CD4-positive, alpha-beta T cell treated with Interleukin-15 for 1 hour (primary cell): ENCODE data around the gene SERPINB4.
"Not testable (repeated sequence)": the region's sequence is repeated elsewhere in the genome, so short reads cannot be mapped to it uniquely, and the experiment has no call there.

Experiments
- DNase-seq: peaks from one replicate; pipeline ENCODE4 v3.0.0-alpha.2; 2020

The SERPINB4 gene

GRCh38 chr18:63644142-63644541, at the start of gene SERPINB4:
Gene SERPINB4 (minus strand): TSS chr18:63644256. CDS start chr18:63643577, 679 bp downstream.
- not testable (repeated sequence) for DNase-seq

- DNase-seq, result no peak
These were observed 45.0 kb upstream of the SERPINB4 start for GRCh38 chr18:63689064-63689463.

GRCh38 chr18:63686871-63687270, 42.8 kb upstream of the SERPINB4 start:
- no peak for DNase-seq

GRCh38 chr18:63684718-63685117, 40.7 kb upstream of the SERPINB4 start:
- DNase-seq, result no peak

- no peak for DNase-seq
These were observed 39.8 kb upstream of the SERPINB4 start for GRCh38 chr18:63683890-63684289.

GRCh38 chr18:63683152-63683551, 39.1 kb upstream of the SERPINB4 start:
- DNase-seq, result no peak

- no peak for DNase-seq
These were observed 37.6 kb upstream of the SERPINB4 start for GRCh38 chr18:63681449-63682340.

- no peak for DNase-seq
These were observed 36.0 kb upstream of the SERPINB4 start for GRCh38 chr18:63679820-63680606.

GRCh38 chr18:63677500-63678225, 33.6 kb upstream of the SERPINB4 start:
- DNase-seq, result no peak

- DNase-seq, result no peak
These were observed 32.7 kb upstream of the SERPINB4 start for GRCh38 chr18:63676526-63677323.

GRCh38 chr18:63664571-63664970, 20.5 kb upstream of the SERPINB4 start:
- DNase-seq, result no peak

- not testable (repeated sequence) for DNase-seq
These were observed 17.7 kb upstream of the SERPINB4 start, which contains the start of gene SERPINB3 for GRCh38 chr18:63661750-63662149. Gene SERPINB3 (minus strand): TSS chr18:63661893. CDS start chr18:63661216, 677 bp downstream.

GRCh38 chr18:63658920-63659319, 14.9 kb upstream of the SERPINB4 start:
- not testable (repeated sequence) for DNase-seq

- not testable (repeated sequence) for DNase-seq
These were observed 6.2 kb upstream of the SERPINB4 start for GRCh38 chr18:63650271-63650670.

- DNase-seq, result no peak
These were observed 4.2 kb upstream of the SERPINB4 start for GRCh38 chr18:63648241-63648640.

- DNase-seq, result no peak
These were observed 2.9 kb upstream of the SERPINB4 start for GRCh38 chr18:63646936-63647335.

- DNase-seq, result not testable (repeated sequence)
These were observed 638 bp upstream of the SERPINB4 start for GRCh38 chr18:63644694-63645093.

- not testable (repeated sequence) for DNase-seq
These were observed 1.2 kb downstream of the SERPINB4 start for GRCh38 chr18:63642668-63643356.

GRCh38 chr18:63641157-63641680, 2.8 kb downstream of the SERPINB4 start:
- not testable (repeated sequence) for DNase-seq

GRCh38 chr18:63637703-63638102, 6.4 kb downstream of the SERPINB4 start:
- no peak for DNase-seq

- no peak for DNase-seq
These were observed 16.2 kb downstream of the SERPINB4 start for GRCh38 chr18:63627819-63628218.
